ENCODE data around the gene BCDIN3D.

BCDIN3D gene

GRCh38 chr12:49796155-49796554 lies 46.8 kb downstream of the BCDIN3D start:
- no peak for DNase-seq (ENCODE audit: extremely low spot score)
- ChIA-PET CTCF (no interaction called here), POLR2A (interaction anchor here (1.4 kb wide), 1 partner anchor 32 kb away, joined by 4 read pairs; the partner anchor contains the start of gene NCKAP5L)
- TF ChIP-seq TARDBP (IDR thresholded peaks at IDR 0.05) (no peak), ARNT (IDR thresholded peaks at IDR 0.05) (no peak)
- TF ChIP-seq, protein P1, sequence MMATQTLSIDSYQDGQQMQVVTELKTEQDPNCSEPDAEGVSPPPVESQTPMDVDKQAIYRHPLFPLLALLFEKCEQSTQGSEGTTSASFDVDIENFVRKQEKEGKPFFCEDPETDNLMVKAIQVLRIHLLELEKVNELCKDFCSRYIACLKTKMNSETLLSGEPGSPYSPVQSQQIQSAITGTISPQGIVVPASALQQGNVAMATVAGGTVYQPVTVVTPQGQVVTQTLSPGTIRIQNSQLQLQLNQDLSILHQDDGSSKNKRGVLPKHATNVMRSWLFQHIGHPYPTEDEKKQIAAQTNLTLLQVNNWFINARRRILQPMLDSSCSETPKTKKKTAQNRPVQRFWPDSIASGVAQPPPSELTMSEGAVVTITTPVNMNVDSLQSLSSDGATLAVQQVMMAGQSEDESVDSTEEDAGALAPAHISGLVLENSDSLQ (IDR thresholded peaks at IDR 0.05), result no peak

- POLR2A ChIA-PET, result interaction anchor here (1.4 kb wide), 1 partner anchor 33 kb away, joined by 4 read pairs; the partner anchor contains the start of gene NCKAP5L
- CTCF ChIA-PET, result no interaction called here
- no peak for DNase-seq (ENCODE audit: extremely low spot score)
- no peak for TF ChIP-seq FOXM1 (IDR thresholded peaks at IDR 0.05; ENCODE audit: borderline replicate concordance)
- TF ChIP-seq, protein P1 (IDR thresholded peaks at IDR 0.05), result no peak
- TF ChIP-seq CTBP1 (IDR thresholded peaks at IDR 0.05; ENCODE audit: borderline replicate concordance), result no peak
- no peak for TF ChIP-seq L3MBTL2 (conservative IDR thresholded peaks at IDR 0.05)
- TF ChIP-seq BHLHE40 (IDR thresholded peaks at IDR 0.05; ENCODE audit: borderline replicate concordance), result no peak
- no peak for TF ChIP-seq ARNT (IDR thresholded peaks at IDR 0.05)
- TF ChIP-seq SUZ12 (IDR thresholded peaks at IDR 0.05), result no peak
- TF ChIP-seq FOXA1 (IDR thresholded peaks at IDR 0.05), result no peak
- no peak for TF ChIP-seq ELF4 (IDR thresholded peaks at IDR 0.05)
- no peak for TF ChIP-seq NFRKB (IDR thresholded peaks at IDR 0.05)
- TF ChIP-seq FOXK2 (IDR thresholded peaks at IDR 0.05), result no peak
- no peak for TF ChIP-seq ZNF384 (IDR thresholded peaks at IDR 0.05)
These were observed 47.2 kb downstream of the BCDIN3D start for GRCh38 chr12:49795654-49796105.

DNA sequence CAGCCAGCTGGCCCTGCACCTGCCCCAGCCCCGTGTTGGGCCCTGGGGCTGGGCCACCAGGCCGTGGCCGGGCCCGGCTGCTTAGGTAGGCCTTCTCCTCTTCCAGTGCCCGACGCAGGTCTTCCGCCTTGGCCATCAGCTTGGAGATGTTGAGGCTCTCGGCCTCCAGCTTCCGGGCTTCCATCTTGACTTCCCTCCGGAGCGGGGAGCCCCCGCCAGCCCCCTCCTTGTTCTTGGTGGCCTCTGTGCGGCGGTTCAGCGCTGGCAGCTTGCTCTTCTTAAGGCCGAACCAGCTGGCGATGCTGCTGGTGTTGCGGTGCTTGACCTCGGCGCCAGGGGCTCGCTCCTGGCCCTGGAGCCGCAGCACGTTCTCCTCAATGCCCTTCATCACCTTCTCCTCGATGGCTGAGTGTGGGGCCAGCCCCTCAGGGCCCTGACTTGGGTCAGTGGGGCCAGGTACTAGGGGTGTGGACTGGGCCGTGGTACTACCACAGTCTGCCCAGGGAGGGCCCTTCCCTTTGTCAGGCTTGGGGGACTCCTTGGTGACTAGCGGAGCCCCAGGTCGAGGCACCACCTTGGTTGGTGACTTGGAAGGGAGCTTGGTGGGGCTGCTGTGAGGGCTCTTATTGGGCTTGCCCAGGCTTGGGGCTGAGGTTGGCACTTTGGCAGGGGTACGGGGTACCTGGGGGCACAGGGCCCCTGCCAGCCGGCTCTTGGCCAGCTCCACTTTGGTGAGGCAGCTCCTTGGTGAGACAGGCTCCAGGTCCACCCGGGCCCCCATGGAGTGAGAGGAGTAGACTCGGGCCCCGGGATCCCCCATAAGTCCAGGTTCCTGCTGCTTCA lies 47.9 kb downstream of the BCDIN3D start:
- CTCF ChIA-PET, result no interaction called here
- no peak for DNase-seq (ENCODE audit: extremely low spot score)
- POLR2A ChIA-PET, result no interaction called here
- TF ChIP-seq LEF1 (IDR thresholded peaks at IDR 0.05; ENCODE audit: borderline replicate concordance) (no peak), TARDBP (IDR thresholded peaks at IDR 0.05) (no peak), FOXM1 (IDR thresholded peaks at IDR 0.05; ENCODE audit: borderline replicate concordance) (no peak), BHLHE40 (IDR thresholded peaks at IDR 0.05; ENCODE audit: borderline replicate concordance) (no peak), SP1 (IDR thresholded peaks at IDR 0.05) (no peak), NFRKB (IDR thresholded peaks at IDR 0.05) (no peak), ARNT (IDR thresholded peaks at IDR 0.05) (no peak), HDGF (IDR thresholded peaks at IDR 0.05; ENCODE audit: borderline replicate concordance) (no peak), SUZ12 (IDR thresholded peaks at IDR 0.05) (no peak), ELF4 (IDR thresholded peaks at IDR 0.05) (no peak), ZNF384 (IDR thresholded peaks at IDR 0.05) (no peak), FOXA1 (IDR thresholded peaks at IDR 0.05) (no peak), FOXK2 (IDR thresholded peaks at IDR 0.05) (no peak), CTBP1 (IDR thresholded peaks at IDR 0.05; ENCODE audit: borderline replicate concordance) (no peak), L3MBTL2 (conservative IDR thresholded peaks at IDR 0.05) (no peak)
- TF ChIP-seq, protein P1 (IDR thresholded peaks at IDR 0.05), result no peak

DNA sequence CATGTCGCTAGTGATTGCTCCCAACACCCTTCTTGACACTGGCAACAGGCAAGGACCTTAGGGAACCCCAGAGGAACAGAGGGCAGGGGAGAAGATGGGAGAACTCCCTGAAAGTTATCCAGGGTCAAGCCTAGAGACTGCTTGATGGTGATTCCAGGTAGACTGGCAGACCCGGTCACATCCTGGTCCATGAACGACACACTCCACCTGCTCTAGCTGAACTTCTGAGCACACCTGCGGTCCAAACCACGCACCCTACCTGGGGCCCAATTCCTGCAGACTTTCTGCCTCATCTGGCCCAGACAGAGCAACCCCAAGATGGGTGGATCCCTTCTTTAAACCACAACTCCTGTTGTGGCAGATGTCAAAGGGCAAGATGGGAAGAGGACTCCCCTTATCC lies 48.9 kb downstream of the BCDIN3D start:
- TF ChIP-seq ELF4 (IDR thresholded peaks at IDR 0.05) (no peak), ZNF384 (IDR thresholded peaks at IDR 0.05) (no peak), FOXA1 (IDR thresholded peaks at IDR 0.05) (no peak), TARDBP (IDR thresholded peaks at IDR 0.05) (no peak), FOXM1 (IDR thresholded peaks at IDR 0.05; ENCODE audit: borderline replicate concordance) (no peak)
- ChIA-PET CTCF (no interaction called here), POLR2A (no interaction called here)
- no peak for DNase-seq (ENCODE audit: extremely low spot score)

GRCh38 chr12:49793620-49794019 lies 49.3 kb downstream of the BCDIN3D start:
- ChIA-PET CTCF (no interaction called here), POLR2A (no interaction called here)
- TF ChIP-seq L3MBTL2 (conservative IDR thresholded peaks at IDR 0.05) (no peak), FOXA1 (IDR thresholded peaks at IDR 0.05) (no peak), FOXM1 (IDR thresholded peaks at IDR 0.05; ENCODE audit: borderline replicate concordance) (no peak), ELF4 (IDR thresholded peaks at IDR 0.05) (no peak), ZNF384 (IDR thresholded peaks at IDR 0.05) (no peak), BHLHE40 (IDR thresholded peaks at IDR 0.05; ENCODE audit: borderline replicate concordance) (no peak), HDGF (IDR thresholded peaks at IDR 0.05; ENCODE audit: borderline replicate concordance) (no peak), SP1 (IDR thresholded peaks at IDR 0.05) (no peak), TARDBP (IDR thresholded peaks at IDR 0.05) (no peak), SUZ12 (IDR thresholded peaks at IDR 0.05) (no peak), CTBP1 (IDR thresholded peaks at IDR 0.05; ENCODE audit: borderline replicate concordance) (no peak), FOXK2 (IDR thresholded peaks at IDR 0.05) (no peak), NFRKB (IDR thresholded peaks at IDR 0.05) (no peak), ARNT (IDR thresholded peaks at IDR 0.05) (no peak)
- no peak for DNase-seq (ENCODE audit: extremely low spot score)

DNA sequence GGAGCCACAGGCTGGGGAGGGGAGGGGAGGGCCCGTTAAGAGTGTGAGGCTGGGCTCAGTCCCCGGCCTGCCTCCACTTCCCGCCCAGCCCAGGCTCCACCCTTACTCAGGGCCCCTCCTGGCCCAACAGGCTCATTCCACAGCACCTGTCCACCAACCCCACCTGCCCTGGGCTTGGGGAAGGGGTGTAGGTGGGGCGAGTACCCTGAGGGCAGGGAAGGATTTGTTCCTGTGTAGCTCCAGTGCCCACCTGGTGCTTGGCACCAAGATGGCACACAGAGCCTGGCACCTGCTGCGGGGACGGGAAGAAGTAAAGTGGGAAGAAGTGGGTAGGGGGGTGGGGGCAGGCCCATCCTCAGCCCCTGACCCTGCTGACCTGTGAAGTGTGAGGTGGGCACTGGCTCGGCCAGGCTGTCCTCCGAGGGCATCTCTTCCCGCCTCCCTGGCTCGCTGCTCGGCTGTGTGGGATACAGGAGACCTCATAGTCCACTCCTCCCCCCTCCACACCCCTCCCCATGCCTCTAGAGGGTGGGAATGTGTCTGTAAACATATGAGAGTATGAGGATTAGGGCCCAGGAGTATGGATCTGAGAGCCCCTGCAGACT lies 49.8 kb downstream of the BCDIN3D start:
- TF ChIP-seq NFRKB (IDR thresholded peaks at IDR 0.05) (no peak), FOXK2 (IDR thresholded peaks at IDR 0.05) (no peak), ELF4 (IDR thresholded peaks at IDR 0.05) (no peak), HDGF (IDR thresholded peaks at IDR 0.05; ENCODE audit: borderline replicate concordance) (no peak), CTBP1 (IDR thresholded peaks at IDR 0.05; ENCODE audit: borderline replicate concordance) (no peak), ZNF384 (IDR thresholded peaks at IDR 0.05) (no peak), ARNT (IDR thresholded peaks at IDR 0.05) (no peak), LEF1 (IDR thresholded peaks at IDR 0.05; ENCODE audit: borderline replicate concordance) (no peak), L3MBTL2 (conservative IDR thresholded peaks at IDR 0.05) (no peak), SP1 (IDR thresholded peaks at IDR 0.05) (no peak), BHLHE40 (IDR thresholded peaks at IDR 0.05; ENCODE audit: borderline replicate concordance) (no peak), FOXM1 (IDR thresholded peaks at IDR 0.05; ENCODE audit: borderline replicate concordance) (no peak), SUZ12 (IDR thresholded peaks at IDR 0.05) (no peak), TARDBP (IDR thresholded peaks at IDR 0.05) (no peak), FOXA1 (IDR thresholded peaks at IDR 0.05) (no peak)
- TF ChIP-seq, protein P1 (IDR thresholded peaks at IDR 0.05), result no peak
- ChIA-PET POLR2A (no interaction called here), CTCF (no interaction called here)
- no peak for DNase-seq (ENCODE audit: extremely low spot score)

Measured in HEK293T (cell line).